PC-9 (cell line): ENCODE results near the gene MLST8.
"Not testable (repeated sequence)": the region's sequence is repeated elsewhere in the genome, so short reads cannot be mapped to it uniquely, and the experiment has no call there.

ENCODE experiments used
- CTCF ChIP-seq: fragments of 200-600 bp; sonication (generic); conservative IDR thresholded peaks from 2 replicates; pipeline ENCODE4 v1.6.1; 2017; ENCODE audit warnings: mixed run types, antibody characterized with exemption, mild to moderate bottlenecking, moderate library complexity
- EZH2 ChIP-seq: fragments of 200-600 bp; sonication (generic); IDR thresholded peaks from 2 replicates; pipeline ENCODE4 v1.8.0; 2017; ENCODE audit warnings: antibody characterized with exemption, low read depth

DNA sequence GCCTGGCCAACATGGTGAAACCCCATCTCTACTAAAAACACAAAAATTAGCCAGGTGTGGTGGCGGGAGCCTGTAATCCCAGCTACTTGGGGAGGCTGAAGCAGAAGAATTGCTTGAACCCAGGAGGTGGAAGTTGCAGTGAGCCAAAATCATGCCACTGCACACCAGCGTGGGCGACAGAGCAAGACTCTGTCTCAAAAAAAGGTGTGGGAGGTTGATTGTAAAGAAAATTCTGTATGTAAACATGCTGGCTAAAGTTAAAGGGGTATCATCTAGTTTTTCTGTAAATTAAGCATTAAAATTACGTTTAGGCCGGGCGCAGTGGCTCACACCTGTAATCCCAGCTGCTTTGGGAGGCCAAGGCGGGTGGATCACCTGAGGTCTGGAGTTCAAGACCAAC lies 53.3 kb downstream of the MLST8 start:
- TF ChIP-seq CTCF, EZH2: not testable (repeated sequence)
